ENCODE results near the gene KCNJ10. TPM values are rescaled to one million over a fixed set of nuclear protein-coding genes. Genes with fewer than 3 reads are reported as not detected.
A peak's percentile ranks its signal among the peaks of the same experiment; 100 is the strongest.

KCNJ10 gene
- total RNA-seq, 1 donor from 2014 or later: not detected

- no peaks in the 10 kb centered on the region for H3K9me3 Mint-ChIP-seq (ENCODE audit: unreplicated experiment)
- no peak overlapping the region for H3K4me3 Mint-ChIP-seq (ENCODE audit: unreplicated experiment)
- H3K27me3 Mint-ChIP-seq (ENCODE audit: unreplicated experiment): peaks cover 65% of the 10 kb centered on the region
- no peaks in the 10 kb centered on the region for H3K4me1 Mint-ChIP-seq (ENCODE audit: unreplicated experiment)
- DNase-seq (ENCODE audit: extremely low spot score, unreplicated experiment): no peak
- no peaks in the 10 kb centered on the region for H3K36me3 Mint-ChIP-seq (ENCODE audit: unreplicated experiment)
- no peak for TF ChIP-seq CTCF (IDR thresholded peaks at IDR 0.05)
- no peak overlapping the region for H3K27ac Mint-ChIP-seq (ENCODE audit: unreplicated experiment)
Observed at GRCh38 chr1:159986093-159986492, 83.9 kb downstream of the KCNJ10 start.

GRCh38 chr1:159985473-159985872 lies 84.5 kb downstream of the KCNJ10 start:
- H3K4me3 Mint-ChIP-seq (ENCODE audit: unreplicated experiment): no peak overlapping the region
- H3K27ac Mint-ChIP-seq (ENCODE audit: unreplicated experiment): no peak overlapping the region
- no peaks in the 10 kb centered on the region for H3K36me3 Mint-ChIP-seq (ENCODE audit: unreplicated experiment)
- peak; percentile 63 for DNase-seq (ENCODE audit: extremely low spot score, unreplicated experiment)
- no peaks in the 10 kb centered on the region for H3K4me1 Mint-ChIP-seq (ENCODE audit: unreplicated experiment)
- H3K9me3 Mint-ChIP-seq (ENCODE audit: unreplicated experiment): no peaks in the 10 kb centered on the region
- TF ChIP-seq CTCF (IDR thresholded peaks at IDR 0.05): no peak
- H3K27me3 Mint-ChIP-seq (ENCODE audit: unreplicated experiment): peaks cover 64% of the 10 kb centered on the region

- Mint-ChIP-seq H3K27ac (ENCODE audit: unreplicated experiment) (no peak overlapping the region), H3K4me3 (ENCODE audit: unreplicated experiment) (no peak overlapping the region), H3K27me3 (ENCODE audit: unreplicated experiment) (peaks cover 63% of the 10 kb centered on the region), H3K4me1 (ENCODE audit: unreplicated experiment) (no peaks in the 10 kb centered on the region), H3K9me3 (ENCODE audit: unreplicated experiment) (no peaks in the 10 kb centered on the region), H3K36me3 (ENCODE audit: unreplicated experiment) (no peaks in the 10 kb centered on the region)
- TF ChIP-seq CTCF (IDR thresholded peaks at IDR 0.05): no peak
- peak; percentile 53 for DNase-seq (ENCODE audit: extremely low spot score, unreplicated experiment)
Observed at GRCh38 chr1:159983681-159984080, 86.3 kb downstream of the KCNJ10 start.

GRCh38 chr1:159982280-159982679 lies 87.7 kb downstream of the KCNJ10 start:
- Mint-ChIP-seq H3K36me3 (ENCODE audit: unreplicated experiment) (no peaks in the 10 kb centered on the region), H3K4me3 (ENCODE audit: unreplicated experiment) (no peak overlapping the region), H3K27ac (ENCODE audit: unreplicated experiment) (no peak overlapping the region), H3K9me3 (ENCODE audit: unreplicated experiment) (no peaks in the 10 kb centered on the region), H3K27me3 (ENCODE audit: unreplicated experiment) (peaks cover 66% of the 10 kb centered on the region), H3K4me1 (ENCODE audit: unreplicated experiment) (no peaks in the 10 kb centered on the region)
- DNase-seq (ENCODE audit: extremely low spot score, unreplicated experiment): no peak
- TF ChIP-seq CTCF (IDR thresholded peaks at IDR 0.05): no peak

GRCh38 chr1:159981351-159982055 lies 88.5 kb downstream of the KCNJ10 start:
- TF ChIP-seq CTCF (IDR thresholded peaks at IDR 0.05): no peak
- Mint-ChIP-seq H3K4me3 (ENCODE audit: unreplicated experiment) (no peak overlapping the region), H3K36me3 (ENCODE audit: unreplicated experiment) (no peaks in the 10 kb centered on the region), H3K27ac (ENCODE audit: unreplicated experiment) (no peak overlapping the region), H3K9me3 (ENCODE audit: unreplicated experiment) (no peaks in the 10 kb centered on the region), H3K27me3 (ENCODE audit: unreplicated experiment) (peaks cover 69% of the 10 kb centered on the region), H3K4me1 (ENCODE audit: unreplicated experiment) (no peaks in the 10 kb centered on the region)
- peak; percentile 68 for DNase-seq (ENCODE audit: extremely low spot score, unreplicated experiment)

Measured in osteocyte (in vitro differentiated cells).